Esophagus squamous epithelium (tissue), 4 donors: ENCODE data around the gene MDFIC.

Experiments used
- POLR2A ChIP-seq, 4 donors: fragments of 450-650 bp; IDR thresholded peaks; one replicate each; pipeline ENCODE4 v1.6.1; 2017; ENCODE audit warnings: antibody characterized with exemption in 4 of 4, mild to moderate bottlenecking in 4 of 4, moderate library complexity in 3 of 4
- TF ChIP-seq, protein P1 (sequence below), 6 experiments: fragments of 450-650 bp in 4 of 6; fragments of 200-600 bp in 2 of 6; sonication (generic) in 2 of 6; IDR thresholded peaks; one replicate each; pipeline ENCODE4 v1.5.1; 2016 to 2019; ENCODE audit warnings: antibody characterized with exemption in 6 of 6, mild to moderate bottlenecking in 4 of 6, moderate library complexity in 4 of 6

DNA sequence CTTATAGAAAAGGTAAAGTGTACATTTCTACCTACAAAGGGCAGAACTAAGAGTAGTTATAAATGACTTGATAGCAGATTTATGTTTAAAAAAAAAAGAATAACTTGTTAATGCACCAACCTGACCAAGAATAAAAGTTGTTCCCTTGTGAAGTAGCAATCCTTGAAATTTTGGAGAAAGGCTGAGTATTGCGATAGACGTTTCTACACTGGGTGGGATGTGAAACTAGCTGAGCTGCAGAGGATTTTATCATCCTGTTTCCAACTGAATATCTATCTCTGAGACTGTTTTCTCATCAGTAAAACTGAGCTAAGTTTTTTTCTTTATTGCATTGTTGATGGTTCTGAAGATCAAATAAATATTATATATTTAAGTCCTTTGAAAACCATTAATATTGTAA, 14.6 kb downstream of the MDFIC start:
- TF ChIP-seq, protein P1, sequence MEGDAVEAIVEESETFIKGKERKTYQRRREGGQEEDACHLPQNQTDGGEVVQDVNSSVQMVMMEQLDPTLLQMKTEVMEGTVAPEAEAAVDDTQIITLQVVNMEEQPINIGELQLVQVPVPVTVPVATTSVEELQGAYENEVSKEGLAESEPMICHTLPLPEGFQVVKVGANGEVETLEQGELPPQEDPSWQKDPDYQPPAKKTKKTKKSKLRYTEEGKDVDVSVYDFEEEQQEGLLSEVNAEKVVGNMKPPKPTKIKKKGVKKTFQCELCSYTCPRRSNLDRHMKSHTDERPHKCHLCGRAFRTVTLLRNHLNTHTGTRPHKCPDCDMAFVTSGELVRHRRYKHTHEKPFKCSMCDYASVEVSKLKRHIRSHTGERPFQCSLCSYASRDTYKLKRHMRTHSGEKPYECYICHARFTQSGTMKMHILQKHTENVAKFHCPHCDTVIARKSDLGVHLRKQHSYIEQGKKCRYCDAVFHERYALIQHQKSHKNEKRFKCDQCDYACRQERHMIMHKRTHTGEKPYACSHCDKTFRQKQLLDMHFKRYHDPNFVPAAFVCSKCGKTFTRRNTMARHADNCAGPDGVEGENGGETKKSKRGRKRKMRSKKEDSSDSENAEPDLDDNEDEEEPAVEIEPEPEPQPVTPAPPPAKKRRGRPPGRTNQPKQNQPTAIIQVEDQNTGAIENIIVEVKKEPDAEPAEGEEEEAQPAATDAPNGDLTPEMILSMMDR (IDR thresholded peaks at IDR 0.05): no peak
- no peak for TF ChIP-seq POLR2A (IDR thresholded peaks at IDR 0.05)
